HFF-Myc (cell line): ENCODE measurements around the gene COQ10A.
"Not testable (repeated sequence)": the region's sequence is repeated elsewhere in the genome, so short reads cannot be mapped to it uniquely, and the experiment has no call there.

Experiments used
- DNase-seq: peaks from one replicate; pipeline ENCODE4 v3.0.0-alpha.2; 2011; ENCODE audit warnings: low read depth; ENCODE audit errors: extremely low read depth
- H3K4me3 ChIP-seq: replicated peaks from 2 replicates; pipeline ENCODE4 v1.5.1; 2011; ENCODE audit warnings: low read depth, mild to moderate bottlenecking, control low read depth, low read length
- CTCF ChIP-seq: IDR thresholded peaks from 2 replicates; pipeline ENCODE4 v1.5.1; 2012; ENCODE audit warnings: mild to moderate bottlenecking, low read depth, low read length, control low read depth; ENCODE audit errors: missing control alignments

COQ10A gene

DNA sequence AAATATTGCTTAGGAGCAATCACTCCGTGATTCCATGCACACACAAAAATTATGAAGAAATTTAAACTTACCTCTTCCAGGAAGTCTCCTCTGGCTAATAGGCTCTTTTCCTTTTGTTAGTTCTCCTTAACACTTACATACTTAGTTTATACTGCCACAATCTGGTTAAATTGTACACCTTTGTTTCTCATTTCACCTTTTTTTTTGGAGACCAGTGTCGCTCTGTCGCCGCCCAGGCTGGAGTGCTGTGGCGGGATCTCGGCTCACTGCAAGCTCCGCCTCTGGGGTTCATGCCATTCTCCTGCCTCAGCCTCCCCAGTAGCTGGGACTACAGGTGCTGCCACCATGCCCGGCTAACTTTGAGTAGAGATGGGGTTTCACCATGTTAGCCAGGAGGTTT, 6.4 kb upstream of the COQ10A start:
- no peak overlapping the region for H3K4me3 ChIP-seq
- TF ChIP-seq CTCF: no peak
- no peak for DNase-seq

DNA sequence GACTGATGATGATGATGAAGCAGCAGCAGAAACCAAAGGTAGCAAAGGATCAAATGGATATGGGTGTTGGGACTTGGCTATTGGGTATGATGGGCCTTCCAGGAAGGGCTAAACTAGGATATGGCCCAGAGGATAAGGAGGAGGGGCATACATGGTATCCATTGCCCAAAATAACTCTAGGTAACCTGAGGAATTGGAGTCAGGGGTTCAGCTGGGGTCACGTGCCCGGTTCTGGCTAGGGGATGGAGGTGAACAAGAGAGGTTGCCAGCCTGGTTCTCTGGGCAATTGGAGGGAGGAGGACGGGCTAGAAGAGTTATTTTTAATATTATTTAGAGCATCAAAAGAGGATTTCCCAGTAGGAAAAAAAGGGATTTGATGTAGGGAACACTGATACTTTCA, 5.8 kb upstream of the COQ10A start:
- TF ChIP-seq CTCF: no peak
- no peak for DNase-seq
- no peak overlapping the region for H3K4me3 ChIP-seq

- H3K4me3 ChIP-seq: no peak overlapping the region
- DNase-seq: peak; percentile 66
Observed at GRCh38 chr12:56261503-56262232, 5.1 kb upstream of the COQ10A start.

GRCh38 chr12:56262955-56263354, 3.8 kb upstream of the COQ10A start:
- not testable (repeated sequence) for DNase-seq, H3K4me3 ChIP-seq
- peak; percentile 3 for TF ChIP-seq CTCF

More at GRCh38 chr12:56261503-56262232, 5.1 kb upstream of the COQ10A start:
- TF ChIP-seq CTCF: no peak

DNA sequence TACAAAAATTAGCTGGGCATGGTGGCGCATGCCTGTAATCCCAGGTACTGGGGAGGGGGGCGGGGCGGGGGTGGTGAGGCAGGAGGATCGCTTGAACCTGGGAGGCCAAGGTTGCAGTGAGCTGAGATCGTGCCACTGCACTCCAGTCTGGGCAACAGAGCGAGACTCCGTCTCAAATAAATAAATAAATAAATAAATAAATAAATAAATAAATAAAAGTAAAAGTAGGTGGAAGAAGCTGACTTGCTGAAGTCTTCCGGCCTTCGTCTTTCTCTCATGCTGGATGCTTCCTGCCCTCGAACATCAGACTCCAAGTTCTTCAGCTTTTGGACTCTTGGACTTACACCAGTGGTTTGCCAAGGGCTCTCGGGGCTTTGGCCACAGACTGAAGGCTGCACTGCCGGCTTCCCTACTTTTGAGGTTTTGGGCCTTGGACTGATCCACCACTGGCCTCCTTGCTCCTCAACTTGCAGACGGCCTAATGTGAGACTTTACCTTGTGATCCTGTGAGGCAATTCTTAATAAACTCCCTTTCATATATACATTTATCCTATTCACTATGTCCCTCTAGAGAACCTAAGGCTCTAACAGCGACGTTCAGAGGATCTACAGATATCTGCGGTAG, 562 bp upstream of the COQ10A start:
- H3K4me3 ChIP-seq: peak overlapping the region; percentile 56
- DNase-seq: not testable (repeated sequence)

DNA sequence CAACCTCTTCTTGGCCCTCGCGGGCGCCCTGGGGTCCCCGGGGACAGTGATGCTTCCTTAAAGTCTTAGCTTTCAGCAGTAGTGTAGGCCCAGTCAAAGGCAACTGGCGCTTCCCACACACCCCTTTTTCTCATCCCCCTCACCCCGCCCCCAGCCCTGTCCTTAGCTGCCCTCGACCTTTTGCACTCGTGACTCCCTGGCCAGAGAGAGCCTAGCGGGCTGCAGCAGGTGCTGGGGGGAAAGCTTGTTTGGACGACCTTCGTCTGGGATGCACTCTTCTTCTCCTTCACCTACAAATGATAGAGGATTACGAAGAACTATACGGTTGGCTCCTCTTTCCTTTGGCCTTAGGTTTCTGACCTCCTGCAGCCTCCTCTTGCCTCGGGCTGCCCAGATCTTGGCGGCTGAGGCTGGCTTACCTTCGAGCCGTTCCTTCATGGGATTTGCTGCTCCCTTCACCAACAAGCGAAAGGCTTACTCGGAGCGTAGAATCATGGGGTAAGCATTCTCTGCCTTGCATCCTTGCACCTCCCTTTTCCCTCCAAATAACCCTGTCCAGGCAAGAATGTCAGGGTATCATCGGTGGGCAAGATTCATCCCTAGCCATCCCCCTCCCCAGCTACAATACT, 815 bp downstream of the COQ10A start:
- TF ChIP-seq CTCF: no peak
- no peak for DNase-seq
- H3K4me3 ChIP-seq: peak overlapping the region; percentile 56

- no peak for DNase-seq
- H3K4me3 ChIP-seq: no peak overlapping the region
- TF ChIP-seq CTCF: peak; percentile 56
Observed at GRCh38 chr12:56271031-56271430, 4.3 kb downstream of the COQ10A start.

- H3K4me3 ChIP-seq: not testable (repeated sequence)
Observed at GRCh38 chr12:56272468-56272867, 5.7 kb downstream of the COQ10A start.

More at GRCh38 chr12:56272468-56272867, 5.7 kb downstream of the COQ10A start:
- DNase-seq: not testable (repeated sequence)
